Neuronal stem cell (in vitro differentiated cells): ENCODE data around the gene KHDC4.

ENCODE experiments used
- DNase-seq: peaks from one replicate; pipeline ENCODE4 v3.0.0-alpha.2; 2013; ENCODE audit warnings: low spot score
- H2AFZ ChIP-seq: one replicate; pipeline ENCODE4 v1.6.1; 2013; ENCODE audit warnings: mild to moderate bottlenecking, low read length, inconsistent platforms
- H2AK5ac ChIP-seq: 2 replicates; pipeline ENCODE4 v1.6.1; 2013; ENCODE audit warnings: low read depth, mild to moderate bottlenecking, inconsistent platforms, low read length, moderate library complexity, mixed read lengths
- H2BK120ac ChIP-seq: 2 replicates; pipeline ENCODE4 v1.6.1; 2013; ENCODE audit warnings: low read depth, mild to moderate bottlenecking, inconsistent platforms, low read length, moderate library complexity, mixed read lengths
- H2BK12ac ChIP-seq: one replicate; pipeline ENCODE4 v1.6.1; 2013; ENCODE audit warnings: low read length, inconsistent platforms
- H2BK15ac ChIP-seq: 2 replicates; pipeline ENCODE4 v1.6.1; 2013; ENCODE audit warnings: mild to moderate bottlenecking, low read length, inconsistent platforms, mixed read lengths
- H2BK5ac ChIP-seq: one replicate; pipeline ENCODE4 v1.6.1; 2013; ENCODE audit warnings: inconsistent platforms, mild to moderate bottlenecking, low read length, moderate library complexity
- H3K14ac ChIP-seq: one replicate; pipeline ENCODE4 v1.6.1; 2013; ENCODE audit warnings: low read length, inconsistent platforms
- H3K18ac ChIP-seq: 2 replicates; pipeline ENCODE4 v1.6.1; 2013; ENCODE audit warnings: low read length, inconsistent platforms
- H3K23ac ChIP-seq: 2 replicates; pipeline ENCODE4 v1.6.1; 2013; ENCODE audit warnings: low read depth, mild to moderate bottlenecking, mixed read lengths, low read length, inconsistent platforms; ENCODE audit not compliant: poor library complexity
- H3K27ac ChIP-seq: replicated peaks from 3 replicates; pipeline ENCODE4 v1.5.1; 2013; ENCODE audit warnings: low read length, inconsistent platforms
- H3K27me3 ChIP-seq, 3 experiments: 2 replicates each; pipeline ENCODE4 v1.6.1; 2013; ENCODE audit warnings: low read length in 3 of 3, mild to moderate bottlenecking in 2 of 3, inconsistent platforms in 1 of 3, low read depth in 1 of 3, mixed read lengths in 1 of 3, moderate library complexity in 1 of 3; ENCODE audit not compliant: control insufficient read depth in 3 of 3, insufficient read depth in 3 of 3
- H3K36me3 ChIP-seq, 2 donors: replicated peaks in 1 of 2; 2 replicates each; pipeline ENCODE4 v1.6.1; 2013; ENCODE audit warnings: low read length in 2 of 2; ENCODE audit not compliant: control insufficient read depth in 2 of 2, insufficient read depth in 2 of 2
- H3K4ac ChIP-seq: 2 replicates; pipeline ENCODE4 v1.6.1; 2013; ENCODE audit warnings: inconsistent platforms, mild to moderate bottlenecking, low read length, moderate library complexity
- H3K4me1 ChIP-seq, 2 donors: 1 replicate in 1 of 2; 2 replicates in 1 of 2; pipeline ENCODE4 v1.6.1; 2013; ENCODE audit warnings: low read length in 2 of 2, low read depth in 1 of 2; ENCODE audit not compliant: control insufficient read depth in 2 of 2, insufficient read depth in 1 of 2
- H3K4me2 ChIP-seq: one replicate; pipeline ENCODE4 v1.6.1; 2013; ENCODE audit warnings: mild to moderate bottlenecking, low read length, inconsistent platforms; ENCODE audit not compliant: insufficient read depth, poor library complexity, severe bottlenecking
- H3K4me3 ChIP-seq, 2 donors: 2 replicates each; pipeline ENCODE4 v1.5.1; 2013; ENCODE audit warnings: low read length in 2 of 2, mild to moderate bottlenecking in 2 of 2, inconsistent platforms in 1 of 2, moderate library complexity in 1 of 2
- H3K79me1 ChIP-seq: one replicate; pipeline ENCODE4 v1.6.1; 2013; ENCODE audit warnings: low read depth, mild to moderate bottlenecking, inconsistent platforms, low read length, moderate library complexity
- H3K9ac ChIP-seq: one replicate; pipeline ENCODE4 v1.6.1; 2013; ENCODE audit warnings: mild to moderate bottlenecking, low read depth, low read length, inconsistent platforms; ENCODE audit not compliant: poor library complexity
- H3K9me3 ChIP-seq, 2 donors: replicated peaks in 1 of 2; 2 replicates each; pipeline versions ENCODE3 to v1.6.1; 2013; ENCODE audit warnings: low read length in 2 of 2, mild to moderate bottlenecking in 2 of 2, inconsistent platforms in 1 of 2, low read depth in 1 of 2, mixed read lengths in 1 of 2, moderate library complexity in 1 of 2; ENCODE audit not compliant: control insufficient read depth in 2 of 2, insufficient read depth in 1 of 2
- H4K8ac ChIP-seq: one replicate; pipeline ENCODE4 v1.6.1; 2013; ENCODE audit warnings: low read depth, mild to moderate bottlenecking, inconsistent platforms, low read length, moderate library complexity
- H4K91ac ChIP-seq: one replicate; pipeline ENCODE4 v1.6.1; 2013; ENCODE audit warnings: low read length, low read depth, mild to moderate bottlenecking, inconsistent platforms; ENCODE audit not compliant: poor library complexity
- WGBS, 2 donors: extraction: QIAGEN DNeasy Blood & Tissue Kit; methylation state at CpG; one replicate each; pipeline ENCODE4 v1.1.7; 2013; ENCODE audit warnings: missing lambda C conversion rate in 2 of 2, mixed read lengths in 1 of 2; ENCODE audit not compliant: insufficient read length in 2 of 2, insufficient replicate concordance in 1 of 2; ENCODE audit errors: extremely low coverage in 2 of 2; 5-methylcytosine and 5-hydroxymethylcytosine counted together

The KHDC4 gene

GRCh38 chr1:155911156-155912055 lies 22.8 kb downstream of the KHDC4 start, which contains the start of gene RIT1:
TSS of gene RIT1 (minus strand) at chr1:155911349. CDS start at chr1:155910761, 588 bp downstream.
- no peak within 1 kb of the TSS for H3K14ac ChIP-seq
- peaks cover 18 to 83% of the 10 kb centered on the region in 2 donors for H3K36me3 ChIP-seq
- no peaks in the 10 kb centered on the region for H3K9me3 ChIP-seq
- peak within 1 kb of the TSS; percentile 74 for H3K9ac ChIP-seq
- H3K27ac ChIP-seq, result peak within 1 kb of the TSS; percentile 60
- peak within 1 kb of the TSS; percentile 68 to 90 for H3K4me3 ChIP-seq
- H2BK12ac ChIP-seq, result no peak within 1 kb of the TSS
- no peak within 1 kb of the TSS for H2AK5ac ChIP-seq
- no peak within 1 kb of the TSS for H4K91ac ChIP-seq
- H4K8ac ChIP-seq, result no peak within 1 kb of the TSS
- no peak within 1 kb of the TSS for H3K4ac ChIP-seq
- peak within 1 kb of the TSS; percentile 94 for H3K23ac ChIP-seq
- peak within 1 kb of the TSS; percentile 67 for H3K18ac ChIP-seq
- no peak within 1 kb of the TSS for H2BK15ac ChIP-seq
- peak within 1 kb of the TSS; percentile 72 for H3K4me2 ChIP-seq
- no peak within 1 kb of the TSS for H2BK5ac ChIP-seq
- peak; percentile 81 for DNase-seq
- no peaks in the 10 kb centered on the region for H3K27me3 ChIP-seq
- WGBS, 2 donors, result no CpG with 5 or more reads among the region's 34 CpGs
- peaks cover 0 to 2% of the 10 kb centered on the region in 2 donors for H3K4me1 ChIP-seq
- no peak within 1 kb of the TSS for H2BK120ac ChIP-seq
- peaks cover 1% of the 10 kb centered on the region for H3K79me1 ChIP-seq
- H2AFZ ChIP-seq, result peak within 1 kb of the TSS; percentile 81

- H3K23ac ChIP-seq, result no peak overlapping the region
- no peak overlapping the region for H3K4ac ChIP-seq
- H3K36me3 ChIP-seq, result peaks cover 15 to 83% of the 10 kb centered on the region in 2 donors
- DNase-seq, result peak; percentile 24
- H2BK15ac ChIP-seq, result no peak overlapping the region
- no peak overlapping the region for H2BK5ac ChIP-seq
- H4K91ac ChIP-seq, result no peak overlapping the region
- no peak overlapping the region for H4K8ac ChIP-seq
- H3K4me3 ChIP-seq, result peak overlapping the region; percentile 68 to 90
- no peaks in the 10 kb centered on the region for H3K27me3 ChIP-seq
- no peak overlapping the region for H3K18ac ChIP-seq
- H3K79me1 ChIP-seq, result peaks cover 1% of the 10 kb centered on the region
- no peak overlapping the region for H2BK120ac ChIP-seq
- H2AK5ac ChIP-seq, result no peak overlapping the region
- no peak overlapping the region for H2BK12ac ChIP-seq
- H3K9me3 ChIP-seq, result no peaks in the 10 kb centered on the region
- H3K4me2 ChIP-seq, result peak overlapping the region; percentile 72
- peak overlapping the region; percentile 81 for H2AFZ ChIP-seq
- H3K27ac ChIP-seq, result peak overlapping the region; percentile 60
- no CpG with 5 or more reads among the region's 11 CpGs for WGBS, 2 donors
- H3K4me1 ChIP-seq, result peaks cover 0 to 2% of the 10 kb centered on the region in 2 donors
- H3K9ac ChIP-seq, result peak overlapping the region; percentile 47
- no peak overlapping the region for H3K14ac ChIP-seq
Measured at GRCh38 chr1:155910621-155911121, 23.5 kb downstream of the KHDC4 start.

GRCh38 chr1:155909894-155910293 lies 24.3 kb downstream of the KHDC4 start:
- Histone ChIP-seq H2AK5ac (no peak overlapping the region), H3K27me3 (no peaks in the 10 kb centered on the region), H2BK120ac (no peak overlapping the region), H3K9me3 (no peaks in the 10 kb centered on the region), H3K36me3 (peaks cover 18 to 83% of the 10 kb centered on the region in 2 donors), H3K79me1 (peaks cover 1% of the 10 kb centered on the region), H2BK12ac (no peak overlapping the region), H4K91ac (no peak overlapping the region), H3K23ac (no peak overlapping the region), H4K8ac (no peak overlapping the region), H2BK5ac (no peak overlapping the region), H2BK15ac (no peak overlapping the region), H3K9ac (no peak overlapping the region), H3K27ac (no peak overlapping the region), H3K4me2 (no peak overlapping the region), H2AFZ (no peak overlapping the region), H3K14ac (no peak overlapping the region), H3K4me1 (peaks cover 0 to 2% of the 10 kb centered on the region in 2 donors), H3K4me3 (peak overlapping the region in 1 of 2 donors; percentile 68), H3K18ac (no peak overlapping the region), H3K4ac (no peak overlapping the region)
- DNase-seq, result no peak
- WGBS, 2 donors, result no CpG with 5 or more reads among the region's 4 CpGs

GRCh38 chr1:155904261-155904660 lies 30.0 kb downstream of the KHDC4 start:
- Histone ChIP-seq H3K4me2 (no peak overlapping the region), H2AK5ac (no peak overlapping the region), H3K9me3 (no peaks in the 10 kb centered on the region), H3K4me3 (no peak overlapping the region), H2BK120ac (no peak overlapping the region), H3K27ac (no peak overlapping the region), H4K8ac (no peak overlapping the region), H2BK5ac (no peak overlapping the region), H3K4me1 (no peaks in the 10 kb centered on the region), H3K79me1 (no peaks in the 10 kb centered on the region), H2AFZ (no peak overlapping the region), H3K36me3 (peaks cover 33 to 90% of the 10 kb centered on the region in 2 donors), H4K91ac (no peak overlapping the region), H3K18ac (no peak overlapping the region), H2BK15ac (no peak overlapping the region), H2BK12ac (no peak overlapping the region), H3K4ac (no peak overlapping the region), H3K14ac (no peak overlapping the region), H3K23ac (no peak overlapping the region), H3K9ac (no peak overlapping the region), H3K27me3 (no peaks in the 10 kb centered on the region)
- no peak for DNase-seq
- no CpG with 5 or more reads among the region's 12 CpGs for WGBS, 2 donors
